HG03280 (cell line): ENCODE data around the gene PAPOLA.

Source experiments
- ATAC-seq: cut with Tn5 transposase; IDR thresholded peaks from one replicate; pipeline ENCODE4 v1.9.1; 2021; ENCODE audit warnings: mild to moderate bottlenecking, moderate library complexity; ENCODE audit not compliant: unreplicated experiment

PAPOLA gene

DNA sequence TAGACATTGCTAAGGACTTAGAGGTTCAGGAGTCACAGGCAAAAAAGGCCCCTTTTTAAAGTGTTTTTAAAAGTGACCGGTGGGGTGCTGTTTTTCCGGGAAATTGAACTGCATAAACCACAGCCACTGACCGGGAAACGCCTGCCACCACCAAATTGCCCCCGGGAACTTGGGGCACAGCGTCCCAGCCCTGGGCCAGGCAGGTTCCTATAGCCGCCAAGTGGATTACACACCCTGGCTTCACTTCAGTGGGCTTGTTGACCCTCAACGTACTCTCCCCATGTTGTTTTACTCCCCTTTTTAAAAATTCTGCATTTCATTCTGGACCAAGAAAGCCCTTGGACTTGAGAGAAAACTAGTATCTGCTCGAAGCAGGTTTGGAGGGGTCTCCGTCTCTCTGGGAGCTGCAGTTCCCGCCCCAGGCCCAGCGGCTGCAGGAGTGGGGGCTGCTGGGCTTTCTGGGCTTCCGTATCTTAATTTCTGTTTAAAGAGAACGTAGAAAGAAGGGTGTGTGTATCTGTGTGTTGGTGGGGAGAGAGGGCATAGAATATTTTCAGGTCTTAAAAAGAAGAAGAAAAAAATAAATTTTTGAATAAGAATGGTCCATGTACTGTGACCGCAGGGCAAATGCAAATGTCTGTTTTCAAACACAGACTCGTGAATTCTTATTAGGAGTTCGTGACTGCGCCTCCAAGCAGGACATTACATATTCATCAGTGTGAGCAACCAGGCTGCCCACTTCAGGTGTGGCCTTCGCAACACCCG lies 82.9 kb downstream of the PAPOLA start:
- ATAC-seq = no peak

- no peak for ATAC-seq
Observed at GRCh38 chr14:96585672-96586013, 83.5 kb downstream of the PAPOLA start.

DNA sequence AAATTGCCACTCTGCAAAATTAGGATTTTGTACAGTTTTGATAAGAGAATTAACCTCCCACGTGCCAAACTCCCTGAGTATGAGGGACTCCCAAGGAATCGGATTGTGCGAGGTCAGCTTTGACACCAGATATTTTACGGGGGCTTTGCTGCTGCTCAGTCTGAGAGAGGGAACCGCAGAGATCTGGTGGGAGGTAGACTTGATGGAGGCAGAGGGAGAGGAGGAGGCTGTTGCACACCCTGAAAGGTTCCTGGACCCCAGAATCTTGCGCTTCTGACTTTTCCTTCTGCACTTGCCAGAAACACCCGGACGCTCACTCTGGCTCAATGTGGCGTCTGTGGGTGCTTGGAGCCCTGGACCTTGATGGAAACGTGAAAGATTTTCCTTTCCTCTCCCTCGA lies 83.9 kb downstream of the PAPOLA start:
- no peak for ATAC-seq

DNA sequence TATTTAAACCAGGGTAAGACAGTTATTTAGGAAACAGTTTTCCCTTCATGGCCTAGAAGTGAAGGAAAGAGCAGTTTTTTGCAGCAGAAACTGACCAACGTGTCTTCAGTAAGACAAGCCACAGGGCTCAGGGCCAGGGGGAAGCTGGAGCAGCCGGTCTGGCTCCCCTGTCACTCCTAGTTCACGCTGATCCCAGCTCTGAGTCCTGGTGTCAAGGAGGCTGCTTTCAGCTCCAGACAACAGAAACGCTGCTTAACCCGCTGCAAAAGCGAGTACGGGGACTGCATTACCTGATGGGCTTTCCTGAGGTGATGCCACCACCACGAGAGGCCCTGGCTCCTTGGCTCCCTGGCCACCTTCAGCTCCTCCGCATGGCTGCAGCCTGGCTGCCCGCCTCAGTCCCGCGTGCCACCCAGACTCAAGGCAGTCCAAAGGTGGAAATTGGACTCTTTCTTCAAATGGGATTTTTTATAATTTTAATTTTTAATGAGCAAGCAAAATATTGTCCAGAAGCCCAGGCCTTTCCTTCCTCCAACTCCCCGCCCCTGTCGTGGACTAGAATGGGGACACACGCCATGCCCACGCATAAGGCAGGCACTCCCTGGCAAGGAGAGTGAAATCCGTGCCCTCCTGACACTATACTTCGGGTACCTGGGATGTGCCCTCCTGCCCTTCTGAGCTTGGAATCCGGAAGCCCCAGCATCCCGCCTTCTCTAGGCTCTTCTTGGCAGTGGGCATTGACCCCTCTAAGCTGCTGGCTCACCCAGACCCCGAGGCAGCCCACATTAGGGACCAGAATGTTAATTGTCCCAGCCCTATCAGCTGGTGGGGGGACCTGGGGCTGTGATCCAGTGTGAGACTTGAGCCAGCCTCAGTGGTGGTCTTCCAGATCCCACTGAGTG lies 85.0 kb downstream of the PAPOLA start:
- no peak for ATAC-seq

GRCh38 chr14:96587823-96588385 lies 85.7 kb downstream of the PAPOLA start:
- ATAC-seq = no peak

DNA sequence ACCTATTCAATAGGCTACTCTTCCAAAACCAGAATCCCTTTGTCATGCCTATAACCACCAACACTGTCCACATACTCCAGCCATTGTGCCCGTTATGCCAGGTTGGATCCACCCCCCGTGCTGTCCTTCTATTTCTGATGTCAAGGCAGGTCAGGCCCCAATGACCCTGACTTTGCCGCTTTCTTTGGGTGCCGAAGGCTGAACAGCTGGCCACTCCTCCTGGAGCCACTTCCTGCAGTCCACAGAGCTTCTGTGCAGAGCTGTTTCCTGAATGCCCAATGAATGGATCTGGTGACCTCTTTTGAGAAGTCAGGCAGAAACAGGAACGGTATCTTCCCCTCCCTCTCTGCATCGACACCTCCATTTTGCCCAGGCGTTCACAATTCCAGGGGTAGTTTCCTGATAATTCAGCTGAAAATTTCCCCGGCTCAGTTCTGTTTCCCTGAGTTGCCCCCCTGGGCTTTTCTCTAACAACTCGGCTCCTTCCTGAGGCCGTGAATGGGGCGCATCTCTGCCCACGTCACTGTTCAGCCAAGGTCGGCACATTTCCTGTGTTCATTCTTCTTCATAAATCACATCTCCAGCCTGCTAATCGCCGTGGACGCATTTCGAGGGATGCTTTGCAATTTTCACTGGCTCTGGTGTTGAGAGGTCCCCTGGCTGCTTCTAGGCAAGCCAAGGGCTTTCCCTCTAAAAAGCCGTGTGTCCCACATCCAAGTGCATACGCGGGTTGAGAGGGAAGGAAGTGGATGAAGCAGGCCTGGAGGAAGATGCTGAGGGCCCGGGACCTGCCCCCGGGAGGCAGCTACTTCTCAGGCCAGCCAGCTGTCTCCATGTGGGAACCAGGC lies 86.5 kb downstream of the PAPOLA start:
- ATAC-seq = no peak

DNA sequence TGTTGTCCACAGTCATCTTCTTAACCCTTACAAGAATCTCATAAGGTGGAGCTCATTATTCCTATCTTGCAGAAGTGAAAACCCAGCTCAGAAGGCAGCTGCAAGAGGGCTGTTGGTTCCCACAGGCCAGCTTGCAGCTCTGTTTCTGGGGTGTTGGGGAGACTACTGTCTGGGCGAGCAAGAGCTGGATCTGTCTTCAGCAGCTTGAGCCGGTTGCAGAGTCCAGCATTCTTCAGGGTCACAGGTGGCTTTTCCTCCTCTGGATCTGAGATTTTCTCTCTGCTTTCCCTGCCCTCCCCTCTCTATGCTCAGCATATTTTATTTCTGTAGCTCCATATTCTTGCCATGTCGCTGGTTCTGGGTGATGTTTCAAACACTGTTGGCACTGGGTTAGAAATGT lies 87.4 kb downstream of the PAPOLA start:
- no peak for ATAC-seq

DNA sequence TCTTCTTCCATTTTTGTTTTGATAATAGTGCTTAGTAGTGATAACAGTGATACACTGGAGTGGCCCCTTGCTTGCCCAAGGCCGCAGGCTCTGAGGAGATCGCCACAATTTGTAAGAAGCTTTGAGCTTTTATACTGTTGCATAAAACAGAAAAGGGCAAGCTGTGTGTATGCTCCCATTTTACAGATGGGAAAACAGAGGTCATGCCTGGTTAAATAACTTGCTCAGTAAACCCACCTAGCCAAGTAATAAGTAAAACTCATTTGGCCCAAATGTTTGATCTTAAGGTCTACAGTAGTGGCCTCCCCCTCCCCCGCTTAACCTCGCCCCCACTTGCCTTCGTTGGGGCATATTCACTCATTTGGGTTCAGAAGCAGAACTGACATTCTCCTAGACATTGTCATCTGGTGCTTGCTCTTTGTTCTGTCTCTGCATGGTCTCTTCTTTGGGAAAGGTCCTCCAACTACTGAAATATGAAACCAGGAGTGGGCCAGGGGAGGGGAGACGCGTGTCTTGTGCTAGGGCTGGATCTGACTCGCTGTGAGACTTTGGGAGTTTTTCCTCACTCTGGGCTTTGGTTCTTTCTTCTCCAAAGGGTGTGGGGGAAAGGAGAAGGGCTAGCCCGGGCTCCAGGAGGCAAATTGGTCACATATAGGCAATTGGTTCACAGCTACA lies 88.1 kb downstream of the PAPOLA start:
- ATAC-seq = no peak

DNA sequence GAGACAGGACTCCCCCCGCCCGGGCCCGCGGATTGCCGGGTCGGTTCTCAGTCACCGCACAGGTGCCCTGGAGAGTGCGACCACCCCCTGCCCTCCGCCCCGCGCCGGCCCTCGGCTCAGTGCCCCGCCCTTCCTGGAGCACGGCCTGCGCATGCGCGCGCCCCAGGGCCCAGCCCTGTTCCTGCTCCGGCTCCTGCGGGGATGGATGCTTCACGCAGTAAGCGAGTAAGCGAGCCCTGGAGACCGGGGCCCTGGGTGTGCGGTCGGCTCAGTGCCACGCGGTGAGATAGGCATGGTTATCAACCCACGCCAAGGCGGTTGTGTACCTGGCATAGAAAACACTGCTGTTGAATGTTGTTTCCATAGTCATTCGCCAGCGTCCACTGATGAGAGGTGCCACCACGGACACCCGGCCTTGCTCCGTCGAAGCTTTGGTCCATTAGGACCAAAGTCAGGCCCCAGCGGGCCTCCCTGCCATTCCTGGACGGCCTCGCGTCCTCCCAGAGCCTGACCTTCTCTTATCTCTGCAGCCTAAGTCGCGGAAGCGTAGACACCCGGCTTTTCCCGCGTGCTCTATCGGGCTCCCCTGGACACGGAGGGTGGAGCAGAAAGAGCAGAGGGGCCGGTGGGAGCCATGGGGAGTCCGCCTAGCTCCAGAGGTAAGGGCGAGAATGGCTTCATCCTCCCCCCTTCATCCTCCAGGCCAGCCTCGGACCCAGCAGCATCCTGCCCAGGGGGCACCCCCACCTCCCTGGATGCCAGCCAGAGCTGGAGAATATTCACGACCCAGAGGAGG lies 90.6 kb downstream of the PAPOLA start:
- ATAC-seq = peak; percentile 82

DNA sequence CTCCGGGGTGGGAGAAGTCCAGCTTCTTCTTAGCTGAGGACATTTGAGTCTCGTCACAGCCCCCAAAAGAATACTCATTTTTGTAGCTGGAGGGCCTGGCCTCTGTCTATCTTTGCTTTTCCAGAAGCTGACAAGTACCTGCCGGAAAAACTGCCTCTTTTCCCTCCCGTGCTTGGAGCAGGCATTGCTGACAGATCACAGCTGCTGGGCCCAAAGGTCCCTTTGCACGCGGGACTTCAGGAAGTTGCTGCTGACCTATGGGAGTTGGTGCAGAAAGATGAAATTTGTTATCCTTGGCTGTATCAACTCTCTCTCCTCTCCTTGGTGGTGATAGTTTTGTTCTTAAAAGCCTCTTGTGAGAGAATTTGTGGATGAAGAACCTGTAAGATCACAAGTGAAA lies 92.8 kb downstream of the PAPOLA start:
- ATAC-seq = no peak

DNA sequence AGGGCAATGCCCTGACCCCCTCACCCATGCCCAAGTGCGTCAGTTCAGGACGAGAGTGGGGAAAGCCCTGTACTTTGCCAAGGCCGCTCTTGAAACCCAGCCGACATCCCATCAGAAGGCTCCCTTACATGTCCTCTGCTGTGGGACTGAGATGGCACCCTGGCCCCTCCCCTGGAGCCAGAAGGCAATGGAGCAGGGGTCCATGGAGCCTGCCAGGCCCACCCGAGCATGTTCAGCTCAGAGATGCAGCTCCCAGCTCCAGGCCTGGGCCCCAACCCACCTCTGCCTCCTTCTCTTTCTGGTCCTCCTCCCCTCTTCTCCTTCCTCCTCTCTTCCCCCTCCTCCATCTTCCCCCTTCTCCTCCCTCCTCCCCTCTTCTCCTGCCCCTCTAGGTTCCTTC lies 95.5 kb downstream of the PAPOLA start:
- ATAC-seq = no peak

GRCh38 chr14:96598332-96598928 lies 96.2 kb downstream of the PAPOLA start:
- ATAC-seq = no peak

DNA sequence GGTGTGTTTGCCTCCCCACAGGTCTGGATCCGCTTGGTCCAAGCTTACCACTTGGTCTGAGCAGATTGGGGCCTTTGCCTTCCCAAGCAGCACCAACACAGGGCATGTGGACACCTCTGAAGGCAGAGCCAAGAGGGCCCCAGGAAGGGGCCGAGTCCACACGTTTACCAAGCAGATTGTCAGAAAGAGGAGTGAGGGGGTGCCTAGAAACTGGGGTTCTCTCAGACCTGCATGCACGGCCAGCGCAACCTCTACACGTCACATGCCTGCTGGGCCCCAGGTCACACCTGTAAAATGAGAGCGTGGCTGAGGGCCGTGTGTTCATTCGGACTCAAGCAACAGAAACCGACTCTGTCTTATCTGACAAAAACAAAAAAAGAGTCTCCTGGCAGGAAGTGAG lies 96.9 kb downstream of the PAPOLA start:
- no peak for ATAC-seq

DNA sequence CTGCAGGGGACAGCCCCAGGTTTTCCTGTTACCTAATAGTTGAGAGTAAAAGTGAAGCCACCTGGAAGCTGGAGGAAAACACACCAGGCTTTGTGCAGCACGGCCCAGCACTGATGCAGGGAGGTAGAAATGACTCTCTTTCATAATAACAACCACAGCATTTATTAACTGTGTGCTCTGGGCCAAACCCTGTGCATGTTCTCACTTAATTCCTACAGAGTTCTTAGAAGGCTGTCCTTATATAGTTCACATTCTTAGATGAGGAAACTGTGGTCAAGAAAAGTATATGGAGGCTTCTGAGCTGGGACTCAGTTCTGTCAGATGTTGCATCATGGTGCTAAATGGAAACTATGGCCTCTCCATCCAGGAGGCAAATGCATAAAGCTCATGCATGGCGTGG lies 100.0 kb downstream of the PAPOLA start:
- ATAC-seq = no peak

DNA sequence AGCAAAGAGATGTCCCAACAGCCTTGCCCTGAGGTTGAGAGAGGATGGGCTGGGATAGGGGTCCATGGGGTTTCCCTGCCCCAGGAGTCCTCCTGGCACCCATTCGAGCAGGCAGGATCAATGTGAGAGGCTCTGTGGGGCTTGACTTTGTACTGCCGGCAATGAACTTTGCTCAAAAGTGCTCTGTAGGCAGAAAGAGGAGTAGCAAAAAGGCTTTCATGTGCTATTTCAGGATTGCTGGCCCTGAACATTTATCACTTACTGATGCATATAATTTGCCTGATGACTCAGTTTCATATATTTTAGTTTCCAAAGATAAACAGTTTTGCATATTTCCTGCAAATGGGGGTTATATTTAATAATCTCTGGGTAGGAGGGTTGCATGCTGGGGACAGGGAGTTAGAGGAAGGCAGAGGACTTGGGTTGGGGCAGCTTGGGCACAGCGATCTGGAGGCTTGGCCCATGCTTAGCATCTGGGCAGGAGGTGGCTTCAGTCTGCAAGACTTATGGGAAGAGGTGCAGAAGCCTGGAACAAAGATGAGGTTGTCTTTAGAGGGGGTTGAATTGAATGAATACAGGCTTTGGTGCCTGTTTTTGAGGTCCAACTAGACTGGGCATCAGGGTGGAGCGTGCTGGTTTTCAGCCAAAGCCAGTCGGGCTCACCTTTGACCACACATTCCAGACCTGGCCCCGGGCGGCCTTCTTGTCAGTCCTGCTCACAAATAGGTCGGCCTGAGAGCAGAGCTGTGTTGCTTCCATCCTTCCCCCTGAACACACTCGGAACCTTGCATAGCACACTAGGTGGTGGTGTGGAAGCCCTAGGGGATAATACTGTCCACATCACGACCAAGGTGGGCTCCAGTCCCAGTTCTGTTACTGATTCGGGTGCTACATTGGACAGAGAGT lies 101.4 kb downstream of the PAPOLA start:
- no peak for ATAC-seq

DNA sequence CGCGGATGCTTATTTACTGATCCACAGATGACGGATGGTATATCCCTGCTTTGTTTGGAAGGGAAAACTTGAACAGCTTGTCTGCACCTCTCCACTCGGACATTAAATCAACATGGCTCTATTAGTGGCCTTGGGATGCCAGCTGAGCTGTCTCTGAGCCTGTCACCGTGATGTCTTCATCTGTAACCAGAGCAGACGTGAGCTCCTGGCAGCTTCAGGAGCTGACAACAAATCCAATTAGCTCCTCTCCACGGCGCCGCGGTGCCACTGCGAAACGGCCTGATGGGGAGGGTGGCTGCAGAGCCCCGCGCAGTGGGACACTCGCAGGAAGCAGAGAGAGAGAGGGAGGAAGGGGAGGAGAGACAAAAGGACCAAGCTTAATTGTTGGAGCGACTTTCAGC lies 112.3 kb downstream of the PAPOLA start:
- no peak for ATAC-seq

DNA sequence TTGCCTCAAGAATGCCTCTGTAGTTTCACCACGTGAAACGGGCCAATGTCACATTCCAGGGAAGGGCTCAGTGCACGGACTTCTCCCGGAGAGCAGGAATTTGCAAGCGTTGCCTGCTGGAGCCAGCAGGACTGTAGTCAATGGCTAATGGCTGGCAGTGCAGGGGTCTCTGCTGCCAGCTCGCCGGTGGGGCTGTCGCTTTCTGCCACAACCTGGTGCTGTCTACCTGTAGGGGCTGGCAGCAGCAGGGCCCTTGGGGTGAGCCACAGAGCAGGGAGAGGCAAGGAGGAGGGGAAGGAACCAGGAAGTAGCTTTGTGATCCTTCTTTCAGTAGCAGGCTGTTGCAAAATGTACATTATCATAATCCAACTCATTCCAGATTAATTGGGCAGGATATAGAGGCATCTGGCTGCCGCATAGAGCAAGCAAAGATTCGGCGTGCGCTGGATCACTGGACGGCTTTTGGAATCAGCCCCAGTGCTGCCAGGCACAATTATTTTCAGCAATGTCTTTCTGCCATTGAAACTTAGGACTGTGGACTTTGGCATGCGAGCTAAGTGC lies 114.1 kb downstream of the PAPOLA start:
- no peak for ATAC-seq
